Measurements from ENCODE around the gene CHD9.

CHD9 gene

DNA sequence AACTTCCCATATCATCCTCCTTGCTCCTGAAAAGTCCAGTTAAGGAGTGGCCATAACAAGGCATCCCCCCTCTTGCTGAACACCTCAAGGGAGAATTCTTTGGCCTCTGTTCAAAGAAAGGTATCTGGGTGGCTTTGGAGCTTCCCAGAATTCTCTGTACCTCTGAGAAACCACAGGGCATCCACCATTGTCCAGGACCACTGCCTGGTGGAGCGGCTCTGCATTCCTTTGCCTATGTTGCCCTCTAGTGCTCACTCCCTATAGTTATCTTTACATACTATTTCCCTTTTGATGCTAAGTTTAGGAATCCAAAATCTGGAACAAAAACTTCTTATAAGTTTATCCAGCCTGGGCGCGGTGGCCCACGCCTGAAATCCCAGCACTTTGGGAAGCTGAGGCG is 32.4 kb upstream of the CHD9 start:
- TF ChIP-seq CTCF (IDR thresholded peaks at IDR 0.05; ENCODE audit: low read depth, low read length) = peak; percentile 66
- no peak overlapping the region for H3K27ac ChIP-seq
- no peaks in the 10 kb centered on the region for H3K9me3 ChIP-seq (ENCODE audit: severe bottlenecking)
- DNase-seq = peak; percentile 51
- H3K27me3 ChIP-seq (ENCODE audit: insufficient read depth, low read depth, severe bottlenecking) = no peaks in the 10 kb centered on the region
- H3K4me3 ChIP-seq (ENCODE audit: low read depth, low read length) = no peak overlapping the region
- H3K36me3 ChIP-seq = no peaks in the 10 kb centered on the region

- H3K27me3 ChIP-seq (ENCODE audit: insufficient read depth, low read depth, severe bottlenecking) = no peaks in the 10 kb centered on the region
- no peak for TF ChIP-seq CTCF (IDR thresholded peaks at IDR 0.05; ENCODE audit: low read depth, low read length)
- no peak for DNase-seq
- H3K36me3 ChIP-seq = no peaks in the 10 kb centered on the region
- H3K9me3 ChIP-seq (ENCODE audit: severe bottlenecking) = no peaks in the 10 kb centered on the region
- no peak overlapping the region for H3K27ac ChIP-seq
- no peak overlapping the region for H3K4me3 ChIP-seq (ENCODE audit: low read depth, low read length)
Observed at GRCh38 chr16:53024045-53024444, 30.7 kb upstream of the CHD9 start.

- DNase-seq = no peak
- Histone ChIP-seq H3K27ac (no peak overlapping the region), H3K36me3 (no peaks in the 10 kb centered on the region), H3K4me3 (ENCODE audit: low read depth, low read length) (no peak overlapping the region), H3K9me3 (ENCODE audit: severe bottlenecking) (no peaks in the 10 kb centered on the region), H3K27me3 (ENCODE audit: insufficient read depth, low read depth, severe bottlenecking) (no peaks in the 10 kb centered on the region)
- TF ChIP-seq CTCF (IDR thresholded peaks at IDR 0.05; ENCODE audit: low read depth, low read length) = no peak
Observed at GRCh38 chr16:53029971-53030370, 24.8 kb upstream of the CHD9 start.

DNA sequence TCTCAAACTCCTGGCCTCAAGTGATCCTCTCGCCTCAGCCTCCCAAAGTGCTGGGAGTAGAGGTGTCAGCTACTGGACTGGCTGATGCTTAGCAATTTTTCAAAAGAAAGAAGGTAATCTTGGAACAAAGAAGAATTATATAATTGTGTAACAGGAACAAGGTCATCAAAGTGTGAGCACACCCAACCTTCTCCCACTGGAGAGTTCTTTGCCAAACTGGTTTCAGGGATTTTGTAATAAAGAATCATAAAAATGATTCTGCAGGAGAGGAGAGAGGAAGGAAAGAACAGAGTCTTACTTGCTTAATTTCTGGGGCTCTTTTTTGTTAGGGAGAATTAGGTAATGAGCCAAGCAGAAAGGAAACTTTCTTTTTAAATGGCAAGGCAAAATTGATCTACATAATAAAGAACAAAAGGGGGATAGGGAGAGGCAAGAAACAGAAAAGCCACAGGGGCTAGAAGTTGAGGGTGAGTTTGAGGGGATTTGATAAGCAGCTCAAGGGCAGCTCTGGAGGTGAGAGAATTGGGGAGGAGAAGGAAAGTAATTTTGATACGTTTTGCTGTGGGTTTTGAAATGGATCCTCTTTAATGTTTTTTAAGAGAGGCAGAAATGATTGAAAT is 23.4 kb upstream of the CHD9 start:
- Histone ChIP-seq H3K9me3 (ENCODE audit: severe bottlenecking) (no peaks in the 10 kb centered on the region), H3K27ac (no peak overlapping the region), H3K4me3 (ENCODE audit: low read depth, low read length) (no peak overlapping the region), H3K27me3 (ENCODE audit: insufficient read depth, low read depth, severe bottlenecking) (no peaks in the 10 kb centered on the region), H3K36me3 (no peaks in the 10 kb centered on the region)
- DNase-seq = no peak
- no peak for TF ChIP-seq CTCF (IDR thresholded peaks at IDR 0.05; ENCODE audit: low read depth, low read length)

- no peak for DNase-seq
- Histone ChIP-seq H3K27me3 (ENCODE audit: insufficient read depth, low read depth, severe bottlenecking) (no peaks in the 10 kb centered on the region), H3K9me3 (ENCODE audit: severe bottlenecking) (no peaks in the 10 kb centered on the region), H3K36me3 (no peaks in the 10 kb centered on the region), H3K4me3 (ENCODE audit: low read depth, low read length) (no peak overlapping the region), H3K27ac (no peak overlapping the region)
- no peak for TF ChIP-seq CTCF (IDR thresholded peaks at IDR 0.05; ENCODE audit: low read depth, low read length)
Observed at GRCh38 chr16:53034306-53034705, 20.5 kb upstream of the CHD9 start.

Data from WERI-Rb-1 (cell line).